HAP-1 (cell line): Measurements from ENCODE around the gene TMOD4.

Source experiments
- DNase-seq, 2 experiments: peaks; one replicate each; pipeline ENCODE4 v3.0.0-alpha.2; 2016 to 2020; ENCODE audit warnings: low spot score in 2 of 2
- H3K27me3 ChIP-seq: fragments of 250-450 bp; sonication (Bioruptor Pico); 2 replicates; pipeline ENCODE4 v1.5.1; 2020; ENCODE audit warnings: low read depth, mild to moderate bottlenecking, moderate library complexity
- H3K36me3 ChIP-seq: fragments of 250-450 bp; sonication (Bioruptor Pico); replicated peaks from 2 replicates; pipeline ENCODE4 v1.5.1; 2020; ENCODE audit warnings: mild to moderate bottlenecking
- H3K4me1 ChIP-seq: fragments of 250-450 bp; sonication (Bioruptor Pico); 2 replicates; pipeline ENCODE4 v1.5.1; 2020; ENCODE audit warnings: mild to moderate bottlenecking
- H3K4me3 ChIP-seq: fragments of 250-450 bp; sonication (Bioruptor Pico); 2 replicates; pipeline ENCODE4 v1.5.1; 2020; ENCODE audit warnings: mild to moderate bottlenecking, moderate library complexity
- H3K9me3 ChIP-seq: fragments of 250-450 bp; sonication (Bioruptor Pico); 2 replicates; pipeline ENCODE4 v1.5.1; 2020; ENCODE audit warnings: mild to moderate bottlenecking, moderate library complexity
- in situ Hi-C: fragments of 300-500 bp; cut with MboI; formaldehyde crosslinking; loops from 3 replicates; pipeline ENCODE4 v1.14.3; 2020; ENCODE audit warnings: low sequenced_read_pairs, inconsistent platforms, mixed read lengths

The TMOD4 gene

DNA sequence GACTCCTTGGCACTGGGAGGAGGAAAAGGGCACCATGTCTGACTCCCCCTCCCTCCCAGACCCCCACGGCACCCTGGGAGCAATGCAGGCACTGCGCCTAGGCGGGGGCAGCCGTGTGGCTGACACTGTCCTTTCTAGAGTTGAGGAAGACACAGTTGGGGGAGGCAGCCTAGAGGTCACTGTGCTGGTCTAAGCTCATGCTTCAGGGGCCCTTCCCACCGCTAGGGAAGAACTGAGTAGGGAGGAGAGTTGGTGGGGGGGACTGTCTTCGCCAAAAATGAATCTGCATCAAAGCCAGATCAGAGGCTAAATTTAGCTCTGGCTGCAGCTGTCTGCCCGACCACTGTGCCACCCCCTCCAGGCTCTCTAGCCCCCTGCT, 32.7 kb downstream of the TMOD4 start:
- H3K36me3 ChIP-seq: no peaks in the 10 kb centered on the region
- no peaks in the 10 kb centered on the region for H3K27me3 ChIP-seq
- H3K4me1 ChIP-seq: peaks cover 7% of the 10 kb centered on the region
- DNase-seq: no peak
- H3K4me3 ChIP-seq: no peak overlapping the region
- in situ Hi-C loops: no loop called here
- no peaks in the 10 kb centered on the region for H3K9me3 ChIP-seq

DNA sequence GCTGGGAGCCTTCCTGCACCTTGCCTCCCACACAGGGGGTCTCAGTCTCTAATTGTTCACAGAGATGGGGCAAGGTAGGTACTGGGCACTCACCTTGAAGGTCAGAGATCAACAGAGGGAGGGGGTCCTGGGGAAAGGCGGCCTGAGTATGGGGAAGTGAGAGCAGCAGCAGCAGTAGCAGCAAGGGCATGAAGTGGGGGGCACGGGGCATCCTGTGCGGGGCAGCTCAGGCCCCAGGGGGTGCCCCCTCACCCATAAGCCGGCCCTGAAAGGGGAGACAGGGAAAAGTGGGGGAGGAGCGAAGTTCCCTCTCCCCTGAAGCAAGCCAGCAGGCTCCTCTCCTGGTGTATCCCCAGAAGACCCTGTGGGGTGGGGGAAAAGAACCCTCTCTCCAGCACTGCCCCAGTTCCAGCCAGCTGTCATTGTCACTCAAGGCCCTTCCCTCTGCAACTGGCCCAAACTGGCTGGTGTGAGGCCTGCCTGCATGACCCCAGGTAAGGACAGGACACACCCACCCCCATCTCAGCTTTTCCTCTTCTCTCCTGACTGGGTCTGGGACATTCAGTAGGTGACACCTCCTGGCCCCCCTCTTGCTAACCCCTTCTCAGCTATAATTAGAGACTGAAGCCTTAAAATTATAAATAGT, 33.2 kb downstream of the TMOD4 start:
- Histone ChIP-seq H3K27me3 (no peaks in the 10 kb centered on the region), H3K9me3 (no peaks in the 10 kb centered on the region), H3K36me3 (no peaks in the 10 kb centered on the region), H3K4me3 (no peak overlapping the region), H3K4me1 (peaks cover 7% of the 10 kb centered on the region)
- no peak for DNase-seq
- in situ Hi-C loops: no loop called here

DNA sequence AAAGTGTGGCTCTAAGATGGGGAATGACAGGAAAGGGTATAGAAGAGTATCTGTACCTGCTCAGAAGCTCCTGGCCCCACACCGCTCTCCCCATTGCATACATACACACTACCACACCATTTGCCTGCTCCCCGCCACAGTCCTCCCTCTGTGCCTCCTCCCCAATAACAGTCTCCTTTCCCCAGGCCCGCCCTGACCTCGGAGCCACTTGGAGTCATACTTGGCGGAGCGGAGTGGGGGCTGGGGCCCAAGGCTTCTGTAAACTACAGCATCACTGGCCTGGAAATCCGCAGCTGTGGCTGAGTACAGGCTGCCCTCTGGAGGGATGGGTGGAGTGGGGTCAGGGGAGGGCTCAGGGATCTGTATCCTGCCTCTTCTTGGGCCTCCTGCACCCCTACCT, 38.0 kb downstream of the TMOD4 start:
- H3K27me3 ChIP-seq: no peaks in the 10 kb centered on the region
- H3K36me3 ChIP-seq: no peaks in the 10 kb centered on the region
- H3K9me3 ChIP-seq: no peaks in the 10 kb centered on the region
- no peak overlapping the region for H3K4me3 ChIP-seq
- in situ Hi-C loops: no loop called here
- H3K4me1 ChIP-seq: no peaks in the 10 kb centered on the region
- no peak for DNase-seq

DNA sequence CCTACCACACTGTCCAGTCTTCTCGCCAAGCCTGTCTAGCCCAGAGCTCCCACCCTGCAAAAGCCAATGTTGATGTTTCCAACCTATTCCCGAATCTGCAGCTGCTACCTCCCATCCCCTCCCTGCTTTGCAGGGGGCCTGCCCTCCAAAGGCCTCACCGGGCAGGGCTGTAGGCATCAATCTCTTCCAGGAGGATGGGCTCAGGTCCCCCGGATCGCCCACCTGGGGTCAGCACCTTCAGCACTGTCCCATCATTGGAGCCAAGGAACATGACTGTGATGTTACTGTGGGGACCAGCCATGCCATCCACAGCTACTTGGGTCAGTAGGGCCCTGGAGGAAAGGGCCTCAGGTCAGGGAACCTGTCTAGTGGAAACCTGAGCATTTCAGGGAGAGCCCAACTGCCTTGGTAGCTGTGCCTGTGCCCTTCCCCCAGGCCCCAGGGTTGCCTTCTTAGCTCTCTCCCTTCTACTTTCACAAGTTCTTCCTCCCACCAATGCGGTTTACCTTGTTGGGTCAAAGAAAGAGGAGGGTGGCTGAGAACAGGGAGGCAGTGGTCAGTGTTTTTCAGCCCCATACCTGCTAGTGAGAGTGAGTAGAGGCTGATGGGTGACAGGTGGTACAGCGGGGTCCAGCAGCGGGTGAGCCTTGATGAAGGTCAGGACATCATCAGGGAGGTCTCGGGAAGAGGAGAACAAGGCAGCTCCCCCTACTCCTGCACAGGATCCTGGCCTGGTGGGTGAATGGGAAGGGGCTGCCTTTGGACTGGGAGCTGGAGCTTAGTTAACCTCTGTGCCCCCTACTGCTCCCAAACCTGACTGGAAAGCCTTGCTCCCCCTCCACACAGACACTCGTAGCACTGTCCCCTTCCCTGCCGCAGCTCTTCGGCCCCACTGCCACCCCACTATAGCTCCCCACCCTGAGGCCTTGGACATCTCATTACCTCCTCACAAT, 40.1 kb downstream of the TMOD4 start:
- no peaks in the 10 kb centered on the region for H3K27me3 ChIP-seq
- in situ Hi-C loops: no loop called here
- no peak overlapping the region for H3K4me3 ChIP-seq
- H3K9me3 ChIP-seq: no peaks in the 10 kb centered on the region
- no peak for DNase-seq
- H3K36me3 ChIP-seq: no peaks in the 10 kb centered on the region
- H3K4me1 ChIP-seq: no peaks in the 10 kb centered on the region

DNA sequence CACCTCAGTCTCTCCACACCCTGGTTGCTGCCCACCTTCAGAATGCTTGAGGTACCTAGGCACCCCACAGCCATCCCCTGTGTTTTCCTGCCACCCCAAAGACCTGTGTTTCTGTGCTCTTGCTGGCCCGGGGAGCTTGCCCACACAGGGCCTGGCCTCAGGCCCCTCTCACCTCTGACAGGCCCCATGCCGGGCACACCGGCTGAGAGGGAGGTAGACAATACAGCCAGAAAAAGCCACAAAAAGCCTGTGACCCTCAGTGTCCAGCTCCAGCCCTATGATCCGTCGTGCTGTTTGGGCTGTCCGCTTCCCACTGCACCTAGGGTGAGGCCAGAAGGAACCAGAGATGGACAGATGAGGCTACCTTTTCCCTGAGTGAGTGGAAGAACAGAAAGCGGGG, 40.8 kb downstream of the TMOD4 start:
- Histone ChIP-seq H3K27me3 (no peaks in the 10 kb centered on the region), H3K4me1 (no peaks in the 10 kb centered on the region), H3K36me3 (no peaks in the 10 kb centered on the region), H3K9me3 (no peaks in the 10 kb centered on the region), H3K4me3 (no peak overlapping the region)
- DNase-seq: no peak
- in situ Hi-C loops: no loop called here

DNA sequence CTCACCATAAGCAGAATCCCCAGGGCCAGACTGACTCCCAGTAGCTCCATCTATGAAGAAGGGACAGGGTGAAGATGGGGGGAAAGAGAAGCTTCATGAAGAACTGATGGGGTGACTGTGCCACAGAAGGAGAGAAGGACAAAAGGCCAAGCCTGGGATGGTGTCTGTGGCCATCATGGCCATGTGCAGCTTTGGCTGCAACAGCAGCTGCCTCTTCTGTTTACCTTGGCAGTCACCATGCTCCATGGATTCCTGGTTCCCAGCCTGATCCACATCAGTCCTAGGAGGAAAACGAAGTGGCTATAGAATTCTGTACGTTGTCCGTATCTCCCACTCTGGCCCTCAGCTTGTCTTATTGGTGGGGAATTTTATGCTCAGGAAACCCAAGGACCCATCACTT, 41.4 kb downstream of the TMOD4 start:
- in situ Hi-C loops: no loop called here
- H3K36me3 ChIP-seq: no peaks in the 10 kb centered on the region
- H3K9me3 ChIP-seq: no peaks in the 10 kb centered on the region
- H3K4me3 ChIP-seq: no peak overlapping the region
- no peaks in the 10 kb centered on the region for H3K4me1 ChIP-seq
- H3K27me3 ChIP-seq: no peaks in the 10 kb centered on the region
- no peak for DNase-seq

DNA sequence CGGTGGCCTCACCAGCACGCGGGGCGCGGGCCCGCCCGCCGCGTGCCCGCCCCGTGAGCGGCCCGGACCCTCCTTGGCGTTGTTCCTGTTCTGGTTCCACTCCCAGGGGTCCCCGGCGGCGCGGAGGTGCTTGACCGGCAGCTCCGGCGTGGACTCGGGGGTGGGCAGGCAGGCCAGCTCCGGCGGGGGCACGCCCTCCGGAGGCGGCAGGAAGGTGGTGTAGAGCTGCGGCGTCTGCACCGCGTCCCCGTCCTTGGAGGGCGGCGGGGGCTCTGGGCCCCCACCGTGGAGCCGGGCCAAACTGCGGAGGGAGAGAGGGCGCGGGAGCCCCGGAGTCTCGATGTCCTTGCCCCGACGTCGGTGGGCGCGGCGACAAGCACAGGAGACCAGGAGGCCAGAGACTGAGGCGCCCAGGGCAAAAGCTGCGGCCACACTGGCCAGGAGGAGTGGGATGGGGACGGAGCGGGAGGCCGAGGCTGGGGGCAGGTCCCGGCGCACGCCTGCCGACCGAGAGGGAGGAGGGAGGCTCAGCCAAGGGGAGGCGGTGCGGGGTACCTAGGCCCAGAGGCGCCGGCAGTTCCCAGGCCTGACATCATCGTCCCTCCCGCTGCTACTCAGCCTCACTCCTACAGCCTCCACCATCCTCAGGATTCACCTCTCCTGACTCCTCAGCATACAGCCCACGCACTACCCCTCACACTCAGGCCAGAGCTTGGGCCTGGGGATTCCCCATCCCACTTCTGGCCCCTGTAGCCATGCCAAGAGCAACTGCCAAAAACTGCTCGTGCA, 42.6 kb downstream of the TMOD4 start:
- DNase-seq: no peak
- no peak overlapping the region for H3K4me3 ChIP-seq
- in situ Hi-C loops: no loop called here
- H3K9me3 ChIP-seq: no peaks in the 10 kb centered on the region
- no peaks in the 10 kb centered on the region for H3K4me1 ChIP-seq
- no peaks in the 10 kb centered on the region for H3K27me3 ChIP-seq
- H3K36me3 ChIP-seq: no peaks in the 10 kb centered on the region

DNA sequence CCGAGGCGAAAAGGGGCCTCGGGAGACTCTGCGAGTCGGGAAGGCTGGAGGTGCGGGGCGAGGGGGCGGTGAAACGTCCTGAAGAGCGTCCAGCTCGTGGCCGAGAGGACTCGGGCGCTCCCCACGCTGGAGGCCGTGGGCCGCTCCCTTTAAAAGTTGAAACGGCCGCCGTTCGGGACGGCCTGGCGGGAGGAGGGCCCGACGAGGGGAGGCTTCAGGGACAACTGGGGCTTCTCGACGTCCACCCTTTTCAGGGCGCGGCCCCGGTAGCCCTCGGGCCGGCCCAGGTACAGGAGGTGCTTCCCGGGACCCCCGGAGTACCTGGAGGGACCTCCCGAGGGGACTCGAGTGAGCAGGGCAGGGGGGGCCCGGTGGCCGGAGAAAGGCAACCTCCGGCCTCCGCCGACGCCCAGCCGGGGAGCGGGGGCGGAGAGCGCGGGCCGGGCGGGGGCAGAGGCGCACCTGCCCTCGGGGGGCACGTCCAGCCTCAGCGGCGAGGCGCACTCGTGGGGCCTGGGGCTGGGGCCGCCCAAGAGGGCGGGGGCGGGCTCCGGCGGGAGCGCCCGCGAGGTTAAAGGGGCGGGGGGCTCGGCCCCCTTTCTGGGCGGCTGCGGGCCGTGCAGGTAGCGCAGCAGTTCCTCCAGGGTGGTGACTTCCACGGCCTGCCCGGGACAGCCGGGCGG, 43.3 kb downstream of the TMOD4 start:
- Histone ChIP-seq H3K9me3 (no peaks in the 10 kb centered on the region), H3K4me3 (no peak overlapping the region), H3K4me1 (0 out of 2 replicates have a peak, but pooled peaks cover 6% of the 10 kb centered on the region), H3K27me3 (no peaks in the 10 kb centered on the region), H3K36me3 (no peaks in the 10 kb centered on the region)
- in situ Hi-C loops: no loop called here
- DNase-seq: no peak

DNA sequence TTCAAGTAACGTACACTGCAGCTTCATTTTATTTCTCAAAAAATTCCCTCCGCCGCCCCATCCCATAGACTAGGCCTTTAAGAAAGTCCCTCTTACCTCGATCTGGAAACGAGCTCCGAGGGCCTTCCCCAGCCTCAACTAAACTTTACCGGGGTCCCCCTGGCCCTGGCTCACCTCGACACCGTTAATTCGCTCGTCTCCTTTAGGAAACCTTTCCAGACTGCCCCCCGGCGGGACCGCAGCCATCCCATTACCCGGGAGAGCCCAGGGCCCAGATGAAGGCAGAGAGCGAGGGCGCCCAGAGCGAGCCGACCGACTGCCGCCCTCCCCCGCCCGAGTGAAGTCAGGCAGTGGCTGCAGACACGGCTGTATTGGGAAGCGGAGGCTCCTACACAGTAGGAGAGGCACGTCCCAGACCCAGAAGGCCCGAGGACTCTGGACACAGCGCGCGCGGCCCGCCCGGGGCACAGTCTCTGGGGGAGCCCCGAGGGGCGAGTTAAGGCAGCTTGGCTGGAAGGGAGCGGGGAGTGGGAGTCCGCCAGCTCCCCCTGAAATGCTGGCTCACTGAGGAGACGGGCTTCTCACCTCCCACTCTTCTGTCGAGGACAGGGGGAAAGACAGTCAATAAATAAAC, 44.0 kb downstream of the TMOD4 start:
- no peaks in the 10 kb centered on the region for H3K9me3 ChIP-seq
- peaks cover 9% of the 10 kb centered on the region; the same call in 1 of the 2 replicates for H3K4me1 ChIP-seq
- no peak overlapping the region for H3K4me3 ChIP-seq
- no peak for DNase-seq
- no peaks in the 10 kb centered on the region for H3K36me3 ChIP-seq
- no peaks in the 10 kb centered on the region for H3K27me3 ChIP-seq
- in situ Hi-C loops: no loop called here

DNA sequence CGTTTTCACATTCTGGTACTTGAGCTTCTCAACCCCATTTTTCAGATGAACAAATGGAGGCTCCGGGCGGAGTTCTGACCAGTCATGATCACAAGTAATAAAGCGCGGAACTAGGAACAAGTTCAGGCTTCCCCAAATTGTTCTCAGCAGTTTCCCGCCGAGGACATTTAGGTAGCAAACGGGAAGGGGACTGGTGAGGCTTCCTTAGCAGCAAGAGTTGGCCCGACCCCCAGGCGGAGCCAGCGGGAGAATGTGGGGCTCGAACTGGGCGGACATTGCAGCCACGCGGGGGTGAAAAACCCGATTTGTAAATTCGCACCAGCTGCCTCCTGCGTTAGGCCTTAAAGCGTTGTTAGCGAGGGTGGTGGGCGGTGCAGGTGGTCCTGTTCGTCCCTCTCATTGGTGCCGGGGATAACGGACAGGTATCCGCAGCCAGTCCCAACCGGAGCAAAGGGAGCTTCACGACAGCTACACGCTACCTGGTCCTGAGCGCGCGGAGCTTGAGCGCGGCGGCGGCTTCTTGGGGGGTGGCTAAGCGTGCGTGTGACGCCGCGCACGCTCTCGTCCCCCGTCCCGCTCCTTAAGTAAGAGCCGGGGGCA, 44.7 kb downstream of the TMOD4 start:
- no peaks in the 10 kb centered on the region for H3K9me3 ChIP-seq
- no peak overlapping the region for H3K4me3 ChIP-seq
- peaks cover 9% of the 10 kb centered on the region; the same call in 1 of the 2 replicates for H3K4me1 ChIP-seq
- no peak for DNase-seq
- no peaks in the 10 kb centered on the region for H3K36me3 ChIP-seq
- in situ Hi-C loops: no loop called here
- no peaks in the 10 kb centered on the region for H3K27me3 ChIP-seq

DNA sequence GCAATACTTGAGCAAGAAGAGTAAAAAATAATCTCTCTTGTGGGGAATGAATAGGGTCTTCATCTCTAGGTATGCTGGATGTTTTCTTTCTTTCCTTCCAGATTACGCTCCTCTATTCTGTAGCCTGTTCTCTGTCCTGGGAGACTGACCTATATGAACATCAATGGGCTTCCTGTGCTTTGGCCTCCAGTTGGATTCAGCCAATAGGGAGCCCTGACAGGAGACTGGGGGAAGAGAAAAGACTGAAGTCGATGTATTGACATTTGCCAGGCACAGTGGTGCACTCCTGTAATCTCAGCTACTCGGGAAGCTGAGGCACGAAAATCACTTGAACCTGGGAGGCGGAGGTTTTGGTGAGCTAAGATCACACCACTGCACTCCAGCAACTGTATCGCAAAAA, 47.0 kb downstream of the TMOD4 start:
- H3K9me3 ChIP-seq: no peaks in the 10 kb centered on the region
- peaks cover 9% of the 10 kb centered on the region; the same call in 1 of the 2 replicates for H3K4me1 ChIP-seq
- DNase-seq: no peak
- no peaks in the 10 kb centered on the region for H3K27me3 ChIP-seq
- in situ Hi-C loops: no loop called here
- no peaks in the 10 kb centered on the region for H3K36me3 ChIP-seq
- no peak overlapping the region for H3K4me3 ChIP-seq

DNA sequence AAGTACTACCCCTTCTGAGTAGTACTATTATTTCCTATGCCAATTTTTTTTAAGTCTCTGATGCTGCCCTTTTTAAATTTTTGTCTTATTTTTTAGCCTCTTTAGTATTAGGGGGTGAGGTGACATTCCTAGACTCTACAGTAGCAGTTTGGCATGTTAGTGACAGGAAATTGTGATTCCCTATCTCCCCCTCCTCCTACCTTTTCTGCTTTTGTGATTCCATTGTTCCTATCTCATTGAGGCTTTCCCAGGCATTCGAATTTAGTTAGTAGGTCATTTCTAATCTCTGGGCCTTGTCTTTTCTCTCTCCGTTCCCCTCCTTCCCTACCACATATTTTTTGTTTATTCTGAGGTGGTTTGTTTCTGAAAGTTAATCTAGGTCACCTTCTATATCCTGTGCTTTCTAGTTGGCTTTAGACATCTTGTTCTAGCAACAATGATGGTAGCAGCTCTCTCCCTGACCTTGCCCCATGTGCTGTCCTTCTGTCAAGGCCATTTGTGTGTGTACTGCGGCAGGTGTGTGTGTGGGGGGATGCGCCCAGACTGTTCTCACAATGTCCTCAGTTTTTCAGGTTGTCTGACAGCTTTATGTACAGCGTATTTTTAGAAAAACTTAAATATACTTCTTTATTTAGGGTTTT, 50.9 kb downstream of the TMOD4 start:
- Histone ChIP-seq H3K9me3 (no peaks in the 10 kb centered on the region), H3K27me3 (no peaks in the 10 kb centered on the region), H3K4me3 (no peak overlapping the region), H3K36me3 (no peaks in the 10 kb centered on the region), H3K4me1 (peaks cover 9% of the 10 kb centered on the region; the same call in 1 of the 2 replicates)
- in situ Hi-C loops: no loop called here
- no peak for DNase-seq
